Right hindlimb (tissue), 1 donor: ENCODE data around the gene PTPMT1.

Experiments
- DNase-seq: peaks from one replicate; pipeline ENCODE4 v3.0.0-alpha.2; 2018

The PTPMT1 gene

DNA sequence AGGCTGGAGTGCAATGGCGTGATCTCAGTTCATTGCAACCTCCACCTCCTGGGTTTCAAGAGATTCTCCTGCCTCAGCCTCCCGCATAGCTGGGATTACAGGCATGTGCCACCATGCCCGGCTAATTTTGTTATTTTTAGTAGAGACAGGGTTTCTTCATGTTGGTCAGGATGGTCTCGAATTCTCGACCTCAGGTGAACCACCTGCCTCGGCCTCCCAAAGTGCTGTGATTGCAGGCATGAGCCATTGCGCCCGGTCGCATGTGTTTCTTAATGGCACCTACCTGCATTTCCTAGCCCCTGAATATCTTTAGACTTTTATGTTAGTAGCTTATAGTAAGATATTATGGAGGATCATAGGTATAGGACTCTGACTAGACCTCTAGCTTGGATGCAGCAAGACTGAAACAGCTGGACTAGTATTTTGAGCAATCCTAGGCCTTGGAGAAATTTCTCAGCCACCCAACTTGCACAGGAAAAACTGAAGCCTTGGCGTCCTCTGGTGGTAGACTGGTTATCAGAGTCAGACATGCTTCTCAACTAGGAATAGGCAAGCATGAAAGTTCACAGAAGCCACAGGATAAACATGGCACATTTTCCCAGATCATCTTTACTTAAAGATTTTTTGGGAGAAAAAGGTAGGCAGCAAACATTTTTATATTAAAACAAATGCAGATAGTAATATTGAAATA is 51.5 kb downstream of the PTPMT1 start:
- peak; percentile 68 for DNase-seq

DNA sequence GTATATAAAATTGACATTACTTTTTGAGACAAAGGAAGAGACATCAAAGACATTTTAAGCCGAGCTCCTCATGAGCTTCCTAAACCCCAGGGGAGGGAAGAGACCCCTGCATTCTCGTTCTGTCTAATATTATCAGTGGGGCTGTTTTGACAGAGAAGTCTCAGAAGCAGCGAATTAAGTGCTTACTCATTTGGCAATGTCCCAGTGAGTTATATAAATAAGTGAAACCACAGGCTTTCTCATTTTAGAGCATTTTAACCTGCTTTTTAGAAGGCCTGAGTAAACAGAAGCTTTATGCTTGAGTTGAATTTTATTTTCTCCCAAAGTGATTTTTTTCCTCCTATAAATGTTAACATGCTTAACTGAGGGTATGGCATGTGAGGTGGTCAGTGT is 52.0 kb downstream of the PTPMT1 start:
- DNase-seq = no peak

DNA sequence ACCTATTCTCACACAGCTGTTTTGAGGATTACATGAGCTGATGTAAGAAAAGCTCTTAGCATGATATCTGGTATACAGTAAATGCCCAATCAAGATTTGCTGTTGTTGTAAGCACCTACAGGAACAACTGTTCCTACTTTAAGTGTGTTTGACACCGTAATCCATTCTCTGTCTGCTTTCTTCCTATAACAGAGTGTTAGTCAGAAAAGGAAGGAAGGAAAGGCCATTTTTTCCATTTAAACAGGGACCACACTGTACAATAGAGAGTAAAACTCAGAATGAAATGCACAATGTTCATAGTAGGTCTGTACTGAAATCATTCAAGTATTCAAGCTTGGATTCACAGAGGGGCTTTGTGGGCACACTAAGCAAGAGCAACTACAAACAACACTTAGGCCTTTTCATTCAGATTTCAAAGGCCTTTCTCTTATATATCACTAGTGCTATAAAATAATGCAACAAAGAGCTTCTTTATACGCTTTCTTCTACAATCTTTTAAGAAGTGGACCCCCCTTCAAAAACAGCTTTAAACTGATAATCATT is 55.5 kb downstream of the PTPMT1 start:
- no peak for DNase-seq
